Cardiac fibroblast (primary cell): ENCODE measurements around the gene SSTR5.

Experiments used
- DNase-seq, 2 donors: peaks; one replicate each; pipeline versions ENCODE4 v3.0.0 to v3.0.0-alpha.2; 2010; ENCODE audit warnings: low read depth in 2 of 2
- H3K4me3 ChIP-seq, 2 donors: replicated peaks in 1 of 2; 1 replicate in 1 of 2; 2 replicates in 1 of 2; pipeline ENCODE4 v1.5.1; 2011; ENCODE audit warnings: low read depth in 2 of 2, low read length in 2 of 2, mild to moderate bottlenecking in 2 of 2, moderate library complexity in 1 of 2
- CTCF ChIP-seq: IDR thresholded peaks from one replicate; pipeline ENCODE4 v1.5.1; 2011; ENCODE audit warnings: low read depth, mild to moderate bottlenecking, low read length, inconsistent platforms

Gene SSTR5

GRCh38 chr16:1113489-1113888 is 40.9 kb downstream of the SSTR5 start:
- DNase-seq: no peak
- TF ChIP-seq CTCF: no peak
- H3K4me3 ChIP-seq: no peak overlapping the region

- no peak for DNase-seq
- H3K4me3 ChIP-seq: no peak overlapping the region
- no peak for TF ChIP-seq CTCF
These were observed 41.5 kb downstream of the SSTR5 start for GRCh38 chr16:1113889-1114526.

GRCh38 chr16:1116693-1117077 is 44.1 kb downstream of the SSTR5 start:
- DNase-seq: no peak
- H3K4me3 ChIP-seq: no peak overlapping the region
- TF ChIP-seq CTCF: no peak

GRCh38 chr16:1117176-1117900 is 44.8 kb downstream of the SSTR5 start:
- no peak for TF ChIP-seq CTCF
- no peak overlapping the region for H3K4me3 ChIP-seq

GRCh38 chr16:1117926-1118325 is 45.4 kb downstream of the SSTR5 start:
- no peak for TF ChIP-seq CTCF
- DNase-seq: no peak
- H3K4me3 ChIP-seq: no peak overlapping the region

More at GRCh38 chr16:1117176-1117900, 44.8 kb downstream of the SSTR5 start:
- DNase-seq: no peak

GRCh38 chr16:1119129-1119528 is 46.6 kb downstream of the SSTR5 start:
- no peak for TF ChIP-seq CTCF

More at GRCh38 chr16:1119129-1119528, 46.6 kb downstream of the SSTR5 start:
- DNase-seq: no peak
- no peak overlapping the region for H3K4me3 ChIP-seq
